HG03066 (cell line): ENCODE data around the gene NAALADL2.
"Not testable (repeated sequence)": the region's sequence is repeated elsewhere in the genome, so short reads cannot be mapped to it uniquely, and the experiment has no call there.

Source experiments
- ATAC-seq: cut with Tn5 transposase; IDR thresholded peaks from one replicate; pipeline ENCODE4 v1.9.1; 2021; ENCODE audit warnings: low read depth; ENCODE audit not compliant: unreplicated experiment

Gene NAALADL2

GRCh38 chr3:175246234-175246633 lies 387.1 kb downstream of the NAALADL2 start:
- ATAC-seq = no peak

GRCh38 chr3:175246766-175247165 lies 387.6 kb downstream of the NAALADL2 start:
- ATAC-seq = no peak

- ATAC-seq = no peak
Measured at GRCh38 chr3:175247629-175248028, 388.5 kb downstream of the NAALADL2 start.

- ATAC-seq = no peak
Measured at GRCh38 chr3:175248832-175249231, 389.7 kb downstream of the NAALADL2 start.

GRCh38 chr3:175255698-175256097 lies 396.6 kb downstream of the NAALADL2 start:
- no peak for ATAC-seq

- no peak for ATAC-seq
Measured at GRCh38 chr3:175257123-175257522, 398.0 kb downstream of the NAALADL2 start.

- no peak for ATAC-seq
Measured at GRCh38 chr3:175258763-175259162, 399.6 kb downstream of the NAALADL2 start.

- ATAC-seq = no peak
Measured at GRCh38 chr3:175260145-175260794, 401.1 kb downstream of the NAALADL2 start.

- ATAC-seq = no peak
Measured at GRCh38 chr3:175266478-175266877, 407.3 kb downstream of the NAALADL2 start.

- no peak for ATAC-seq
Measured at GRCh38 chr3:175267121-175267531, 408.0 kb downstream of the NAALADL2 start.

- ATAC-seq = no peak
Measured at GRCh38 chr3:175267561-175267960, 408.4 kb downstream of the NAALADL2 start.

- no peak for ATAC-seq
Measured at GRCh38 chr3:175269394-175269793, 410.3 kb downstream of the NAALADL2 start.

GRCh38 chr3:175270198-175270837 lies 411.2 kb downstream of the NAALADL2 start:
- no peak for ATAC-seq

GRCh38 chr3:175270866-175271265 lies 411.7 kb downstream of the NAALADL2 start:
- no peak for ATAC-seq

- not testable (repeated sequence) for ATAC-seq
Measured at GRCh38 chr3:175271465-175271864, 412.3 kb downstream of the NAALADL2 start.

GRCh38 chr3:175272392-175272791 lies 413.3 kb downstream of the NAALADL2 start:
- ATAC-seq = no peak

- ATAC-seq = no peak
Measured at GRCh38 chr3:175273573-175273972, 414.4 kb downstream of the NAALADL2 start.

GRCh38 chr3:175274056-175274455 lies 414.9 kb downstream of the NAALADL2 start:
- peak; percentile 57 for ATAC-seq

- ATAC-seq = peak; percentile 43
Measured at GRCh38 chr3:175274474-175275218, 415.5 kb downstream of the NAALADL2 start.

- ATAC-seq = no peak
Measured at GRCh38 chr3:175278680-175279079, 419.5 kb downstream of the NAALADL2 start.

GRCh38 chr3:175279457-175279856 lies 420.3 kb downstream of the NAALADL2 start:
- ATAC-seq = no peak

- no peak for ATAC-seq
Measured at GRCh38 chr3:175279911-175280310, 420.8 kb downstream of the NAALADL2 start.
